ENCODE results near the gene SLC25A40.
"Not testable (repeated sequence)": the region's sequence is repeated elsewhere in the genome, so short reads cannot be mapped to it uniquely, and the experiment has no call there.

DNA sequence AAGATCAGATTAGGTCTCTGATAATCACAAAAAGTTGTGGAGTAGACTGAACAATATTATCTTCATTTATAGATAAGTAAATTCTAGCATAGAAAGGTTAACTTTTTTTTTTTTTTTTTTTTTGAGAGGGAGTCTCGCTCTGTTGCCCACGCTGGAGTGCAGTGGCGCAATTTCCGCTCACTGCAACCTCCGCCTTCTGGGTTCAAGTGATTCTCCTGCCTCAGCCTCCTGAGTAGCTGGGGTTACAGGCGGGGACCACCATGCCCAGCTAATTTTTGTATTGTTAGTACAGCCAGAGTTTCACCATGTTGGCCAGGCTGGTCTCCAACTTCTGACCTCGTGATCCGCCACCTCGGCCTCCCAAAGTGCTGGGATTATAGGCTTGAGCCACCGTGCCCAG is 2.8 kb downstream of the SLC25A40 start:
- TF ChIP-seq POLR2A (IDR thresholded peaks at IDR 0.05) = not testable (repeated sequence)
- TF ChIP-seq, protein P1, sequence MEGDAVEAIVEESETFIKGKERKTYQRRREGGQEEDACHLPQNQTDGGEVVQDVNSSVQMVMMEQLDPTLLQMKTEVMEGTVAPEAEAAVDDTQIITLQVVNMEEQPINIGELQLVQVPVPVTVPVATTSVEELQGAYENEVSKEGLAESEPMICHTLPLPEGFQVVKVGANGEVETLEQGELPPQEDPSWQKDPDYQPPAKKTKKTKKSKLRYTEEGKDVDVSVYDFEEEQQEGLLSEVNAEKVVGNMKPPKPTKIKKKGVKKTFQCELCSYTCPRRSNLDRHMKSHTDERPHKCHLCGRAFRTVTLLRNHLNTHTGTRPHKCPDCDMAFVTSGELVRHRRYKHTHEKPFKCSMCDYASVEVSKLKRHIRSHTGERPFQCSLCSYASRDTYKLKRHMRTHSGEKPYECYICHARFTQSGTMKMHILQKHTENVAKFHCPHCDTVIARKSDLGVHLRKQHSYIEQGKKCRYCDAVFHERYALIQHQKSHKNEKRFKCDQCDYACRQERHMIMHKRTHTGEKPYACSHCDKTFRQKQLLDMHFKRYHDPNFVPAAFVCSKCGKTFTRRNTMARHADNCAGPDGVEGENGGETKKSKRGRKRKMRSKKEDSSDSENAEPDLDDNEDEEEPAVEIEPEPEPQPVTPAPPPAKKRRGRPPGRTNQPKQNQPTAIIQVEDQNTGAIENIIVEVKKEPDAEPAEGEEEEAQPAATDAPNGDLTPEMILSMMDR (IDR thresholded peaks at IDR 0.05) = not testable (repeated sequence)

Measured in uterus (tissue), 2 donors.